Activated gamma-delta T cell (primary cell): ENCODE data around the gene OR2A5.
"Not testable (repeated sequence)": the region's sequence is repeated elsewhere in the genome, so short reads cannot be mapped to it uniquely, and the experiment has no call there.

Source experiments
- DNase-seq: peaks from one replicate; lab custom pipeline; 2025; lab: John Stamatoyannopoulos, UW
- total RNA-seq, 2 donors: gene quantifications; one replicate each; lab custom pipeline; 2026; lab: John Stamatoyannopoulos, UW

The OR2A5 gene
- 0 reads per million in 2 donors for total RNA-seq

- no peak for DNase-seq
Observed at GRCh38 chr7:144048648-144049047, at the start of gene OR2A5. Gene OR2A5, plus strand, starts transcription at chr7:144048948. Its CDS starts 1,454 bp downstream, at chr7:144050402.

GRCh38 chr7:144000020-144000419 lies 48.7 kb upstream of the OR2A5 start, which contains the start of gene OR6B1:
Gene OR6B1, plus strand, starts transcription at chr7:144000320. Its CDS starts 3,677 bp downstream, at chr7:144003997.
- no peak for DNase-seq

- DNase-seq: no peak
Observed at GRCh38 chr7:144001543-144001942, 47.2 kb upstream of the OR2A5 start.

- DNase-seq: no peak
Observed at GRCh38 chr7:144004703-144005102, 44.0 kb upstream of the OR2A5 start.

- no peak for DNase-seq
Observed at GRCh38 chr7:144006029-144006691, 42.6 kb upstream of the OR2A5 start.

GRCh38 chr7:144006692-144007042 lies 42.1 kb upstream of the OR2A5 start:
- no peak for DNase-seq

GRCh38 chr7:144009361-144009760 lies 39.4 kb upstream of the OR2A5 start:
- no peak for DNase-seq

- DNase-seq: not testable (repeated sequence)
Observed at GRCh38 chr7:144010061-144010460, 38.7 kb upstream of the OR2A5 start.

- not testable (repeated sequence) for DNase-seq
Observed at GRCh38 chr7:144010821-144011220, 37.9 kb upstream of the OR2A5 start.

GRCh38 chr7:144011458-144012230 lies 37.1 kb upstream of the OR2A5 start:
- no peak for DNase-seq

GRCh38 chr7:144018065-144018464 lies 30.7 kb upstream of the OR2A5 start:
- no peak for DNase-seq

GRCh38 chr7:144019457-144019856 lies 29.3 kb upstream of the OR2A5 start:
- DNase-seq: no peak

GRCh38 chr7:144020340-144020739 lies 28.4 kb upstream of the OR2A5 start:
- DNase-seq: no peak

GRCh38 chr7:144022169-144022568 lies 26.6 kb upstream of the OR2A5 start:
- DNase-seq: no peak

- no peak for DNase-seq
Observed at GRCh38 chr7:144023171-144023827, 25.4 kb upstream of the OR2A5 start.

GRCh38 chr7:144024213-144024612 lies 24.5 kb upstream of the OR2A5 start:
- DNase-seq: no peak

GRCh38 chr7:144026203-144026883 lies 22.4 kb upstream of the OR2A5 start:
- no peak for DNase-seq

- DNase-seq: no peak
Observed at GRCh38 chr7:144027070-144027469, 21.7 kb upstream of the OR2A5 start.

GRCh38 chr7:144027974-144028373 lies 20.8 kb upstream of the OR2A5 start:
- DNase-seq: no peak

GRCh38 chr7:144028547-144028946 lies 20.2 kb upstream of the OR2A5 start:
- DNase-seq: no peak

GRCh38 chr7:144032516-144032915 lies 16.2 kb upstream of the OR2A5 start:
- DNase-seq: no peak
